GM21515 (cell line): ENCODE data around the gene DLK1.

Experiments
- ATAC-seq: cut with Tn5 transposase; IDR thresholded peaks from one replicate; pipeline ENCODE4 v1.9.1; 2021; ENCODE audit not compliant: unreplicated experiment

Gene DLK1

GRCh38 chr14:100775831-100776591 lies 49.3 kb downstream of the DLK1 start:
- ATAC-seq: no peak

- ATAC-seq: no peak
These were observed 50.1 kb downstream of the DLK1 start for GRCh38 chr14:100776681-100777365.

GRCh38 chr14:100777366-100777817 lies 50.7 kb downstream of the DLK1 start:
- no peak for ATAC-seq

- ATAC-seq: no peak
These were observed 51.3 kb downstream of the DLK1 start for GRCh38 chr14:100777818-100778525.

- no peak for ATAC-seq
These were observed 51.8 kb downstream of the DLK1 start for GRCh38 chr14:100778526-100778882.

- no peak for ATAC-seq
These were observed 52.4 kb downstream of the DLK1 start for GRCh38 chr14:100778951-100779690.

- no peak for ATAC-seq
These were observed 53.0 kb downstream of the DLK1 start for GRCh38 chr14:100779691-100780080.

GRCh38 chr14:100780246-100780645 lies 53.6 kb downstream of the DLK1 start:
- no peak for ATAC-seq

GRCh38 chr14:100780646-100781355 lies 54.1 kb downstream of the DLK1 start:
- ATAC-seq: no peak

GRCh38 chr14:100781952-100782351 lies 55.3 kb downstream of the DLK1 start:
- no peak for ATAC-seq

GRCh38 chr14:100782516-100783320 lies 56.0 kb downstream of the DLK1 start:
- no peak for ATAC-seq

GRCh38 chr14:100783630-100784370 lies 57.1 kb downstream of the DLK1 start:
- no peak for ATAC-seq

- ATAC-seq: no peak
These were observed 58.0 kb downstream of the DLK1 start for GRCh38 chr14:100784523-100785337.

- ATAC-seq: no peak
These were observed 58.6 kb downstream of the DLK1 start for GRCh38 chr14:100785338-100785615.

- ATAC-seq: no peak
These were observed 58.9 kb downstream of the DLK1 start for GRCh38 chr14:100785626-100786025.

- no peak for ATAC-seq
These were observed 59.4 kb downstream of the DLK1 start for GRCh38 chr14:100786131-100786530.

GRCh38 chr14:100786576-100787219 lies 60.0 kb downstream of the DLK1 start:
- no peak for ATAC-seq

- no peak for ATAC-seq
These were observed 61.0 kb downstream of the DLK1 start for GRCh38 chr14:100787659-100788058.
